GM18511 (cell line): ENCODE measurements around the gene MYO18B.
"Not testable (repeated sequence)": the region's sequence is repeated elsewhere in the genome, so short reads cannot be mapped to it uniquely, and the experiment has no call there.

Experiments used
- ATAC-seq: cut with Tn5 transposase; IDR thresholded peaks from one replicate; pipeline ENCODE4 v1.9.1; 2021; ENCODE audit warnings: mild to moderate bottlenecking, moderate library complexity; ENCODE audit not compliant: unreplicated experiment

Gene MYO18B

GRCh38 chr22:25741692-25742626 is at the start of gene MYO18B:
Gene MYO18B (plus strand): TSS chr22:25742188. CDS start chr22:25761093, 18,905 bp downstream.
- no peak for ATAC-seq

- ATAC-seq, result no peak
These were observed 49.4 kb upstream of the MYO18B start for GRCh38 chr22:25692397-25693267.

- no peak for ATAC-seq
These were observed 48.8 kb upstream of the MYO18B start for GRCh38 chr22:25693268-25693565.

GRCh38 chr22:25694196-25694907 is 47.6 kb upstream of the MYO18B start:
- no peak for ATAC-seq

- ATAC-seq, result no peak
These were observed 46.8 kb upstream of the MYO18B start for GRCh38 chr22:25695146-25695545.

- ATAC-seq, result no peak
These were observed 45.2 kb upstream of the MYO18B start for GRCh38 chr22:25696763-25697162.

- ATAC-seq, result no peak
These were observed 44.8 kb upstream of the MYO18B start for GRCh38 chr22:25697181-25697664.

- no peak for ATAC-seq
These were observed 44.0 kb upstream of the MYO18B start for GRCh38 chr22:25697978-25698377.

GRCh38 chr22:25698461-25698860 is 43.5 kb upstream of the MYO18B start:
- no peak for ATAC-seq

- ATAC-seq, result no peak
These were observed 43.0 kb upstream of the MYO18B start for GRCh38 chr22:25698978-25699377.

GRCh38 chr22:25701056-25701780 is 40.8 kb upstream of the MYO18B start:
- ATAC-seq, result no peak

- no peak for ATAC-seq
These were observed 39.9 kb upstream of the MYO18B start for GRCh38 chr22:25702040-25702439.

- ATAC-seq, result no peak
These were observed 39.3 kb upstream of the MYO18B start for GRCh38 chr22:25702571-25703167.

GRCh38 chr22:25704701-25705100 is 37.3 kb upstream of the MYO18B start:
- no peak for ATAC-seq

GRCh38 chr22:25706197-25706596 is 35.8 kb upstream of the MYO18B start:
- ATAC-seq, result no peak

GRCh38 chr22:25708430-25708829 is 33.6 kb upstream of the MYO18B start:
- not testable (repeated sequence) for ATAC-seq

- ATAC-seq, result no peak
These were observed 32.2 kb upstream of the MYO18B start for GRCh38 chr22:25709758-25710157.

- no peak for ATAC-seq
These were observed 31.5 kb upstream of the MYO18B start for GRCh38 chr22:25710501-25710900.

GRCh38 chr22:25711491-25711890 is 30.5 kb upstream of the MYO18B start:
- no peak for ATAC-seq
